Common myeloid progenitor, CD34-positive (primary cell): ENCODE measurements around the gene ODC1.

ENCODE experiments used
- CTCF ChIA-PET: fragments of 350-600 bp; sonication (Branson Sonifier 250); formaldehyde crosslinking; loops from one replicate; lab custom pipeline; 2021; ENCODE audit warnings: antibody characterized with exemption; lab: Charles Lee
- POLR2A ChIA-PET: fragments of 350-600 bp; sonication (Branson Sonifier 250); formaldehyde crosslinking; loops from one replicate; lab custom pipeline; 2021; ENCODE audit warnings: antibody characterized with exemption; lab: Charles Lee
- DNase-seq, 3 donors: peaks; one replicate each; pipeline versions ENCODE4 v3.0.0 to v3.0.0-alpha.2; 2013
- H3K27ac ChIP-seq, 2 experiments: 1 replicate in 1 of 2; 2 replicates in 1 of 2; pipeline ENCODE4 v1.7.0; 2013; ENCODE audit warnings: inconsistent platforms in 2 of 2, low read length in 2 of 2, mild to moderate bottlenecking in 2 of 2, low read depth in 1 of 2, moderate library complexity in 1 of 2; ENCODE audit not compliant: severe bottlenecking in 2 of 2, insufficient read depth in 1 of 2, poor library complexity in 1 of 2
- H3K27me3 ChIP-seq, 5 experiments: replicated peaks in 2 of 5; 1 replicate in 3 of 5; 2 replicates in 2 of 5; pipeline versions ENCODE4 v1.6.1 to v1.7.0; 2013; ENCODE audit warnings: low read length in 4 of 5, mild to moderate bottlenecking in 2 of 5, moderate library complexity in 2 of 5, inconsistent platforms in 1 of 5; ENCODE audit not compliant: insufficient read depth in 5 of 5, control insufficient read depth in 4 of 5
- H3K36me3 ChIP-seq, 4 experiments: 1 replicate in 2 of 4; 2 replicates in 2 of 4; pipeline versions ENCODE4 v1.6.1 to v1.7.0; 2013; ENCODE audit warnings: low read length in 3 of 4, control low read depth in 1 of 4, mild to moderate bottlenecking in 1 of 4; ENCODE audit not compliant: control insufficient read depth in 4 of 4, insufficient read depth in 4 of 4
- H3K4me1 ChIP-seq, 4 experiments: 1 replicate in 3 of 4; 2 replicates in 1 of 4; pipeline versions ENCODE4 v1.6.1 to v1.7.1; 2013; ENCODE audit warnings: low read length in 3 of 4, mild to moderate bottlenecking in 3 of 4, control low read depth in 1 of 4, inconsistent platforms in 1 of 4, moderate library complexity in 1 of 4; ENCODE audit not compliant: control insufficient read depth in 4 of 4, insufficient read depth in 4 of 4; ENCODE audit errors: control extremely low read depth in 1 of 4
- H3K4me3 ChIP-seq, 7 experiments: 1 replicate in 4 of 7; 2 replicates in 3 of 7; pipeline versions ENCODE4 v1.5.1 to v1.7.0; 2013; ENCODE audit warnings: mild to moderate bottlenecking in 7 of 7, low read length in 6 of 7, moderate library complexity in 6 of 7, inconsistent platforms in 2 of 7, low read depth in 2 of 7, control low read depth in 1 of 7; ENCODE audit not compliant: insufficient read depth in 4 of 7, control insufficient read depth in 1 of 7; ENCODE audit errors: extremely low read depth in 1 of 7
- H3K9me3 ChIP-seq, 5 experiments: 1 replicate in 4 of 5; 2 replicates in 1 of 5; pipeline versions ENCODE4 v1.6.1 to v1.7.1; 2013; ENCODE audit warnings: low read length in 4 of 5, mild to moderate bottlenecking in 2 of 5, inconsistent platforms in 1 of 5, low read depth in 1 of 5, moderate library complexity in 1 of 5; ENCODE audit not compliant: control insufficient read depth in 4 of 5, insufficient read depth in 2 of 5; ENCODE audit errors: control extremely low read depth in 1 of 5
- WGBS: methylation state at CpG from one replicate; pipeline ENCODE4 v1.1.5; 2013; ENCODE audit not compliant: insufficient coverage; 5-methylcytosine and 5-hydroxymethylcytosine counted together

Gene ODC1

DNA sequence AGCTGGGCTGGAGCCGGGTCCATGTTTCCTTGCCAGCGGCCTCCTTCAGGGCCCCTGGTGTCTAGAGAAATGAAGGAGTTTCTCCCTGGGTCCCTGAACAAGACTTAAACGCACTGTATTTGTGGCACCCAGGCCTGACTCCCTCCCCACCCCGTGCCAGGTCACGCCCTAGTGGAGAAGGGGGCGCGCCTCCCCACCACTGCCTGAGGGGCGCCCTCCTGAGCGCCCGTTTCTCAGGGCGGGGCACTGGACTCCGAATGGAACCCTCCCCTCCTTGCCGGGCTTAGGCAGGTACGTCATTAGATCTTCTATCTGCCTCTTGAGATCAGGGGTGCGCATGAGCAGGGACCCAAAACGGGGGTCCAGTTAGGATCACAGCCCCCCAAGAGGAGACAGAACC lies 16.3 kb downstream of the ODC1 start:
- 69% methylated on average over 15 of the region's 16 CpGs for WGBS
- no peaks in the 10 kb centered on the region for H3K9me3 ChIP-seq
- peak in 2 of 3 donors; percentile 43 for DNase-seq
- peaks cover 0 to 13% (median 0%) of the 10 kb centered on the region in 5 experiments for H3K27me3 ChIP-seq
- peak overlapping the region in 5 of 7 experiments; percentile 2 to 73 (median 63) for H3K4me3 ChIP-seq
- CTCF ChIA-PET, result interaction anchor here (0.8 to 4.4 kb wide), 9 partner anchors 7 to 335 kb away, joined by 3 to 80 read pairs (median 4); partner anchors contain the start of gene RRM2
- POLR2A ChIA-PET, result interaction anchor here (0.9 kb wide), 1 partner anchor 128 kb away, joined by 5 read pairs; no protein-coding TSS in a partner anchor
- H3K36me3 ChIP-seq, result peaks cover 0 to 14% (median 3%) of the 10 kb centered on the region in 4 experiments
- no peak overlapping the region for H3K27ac ChIP-seq
- H3K4me1 ChIP-seq, result peaks cover 0 to 14% (median 11%) of the 10 kb centered on the region in 4 experiments

DNA sequence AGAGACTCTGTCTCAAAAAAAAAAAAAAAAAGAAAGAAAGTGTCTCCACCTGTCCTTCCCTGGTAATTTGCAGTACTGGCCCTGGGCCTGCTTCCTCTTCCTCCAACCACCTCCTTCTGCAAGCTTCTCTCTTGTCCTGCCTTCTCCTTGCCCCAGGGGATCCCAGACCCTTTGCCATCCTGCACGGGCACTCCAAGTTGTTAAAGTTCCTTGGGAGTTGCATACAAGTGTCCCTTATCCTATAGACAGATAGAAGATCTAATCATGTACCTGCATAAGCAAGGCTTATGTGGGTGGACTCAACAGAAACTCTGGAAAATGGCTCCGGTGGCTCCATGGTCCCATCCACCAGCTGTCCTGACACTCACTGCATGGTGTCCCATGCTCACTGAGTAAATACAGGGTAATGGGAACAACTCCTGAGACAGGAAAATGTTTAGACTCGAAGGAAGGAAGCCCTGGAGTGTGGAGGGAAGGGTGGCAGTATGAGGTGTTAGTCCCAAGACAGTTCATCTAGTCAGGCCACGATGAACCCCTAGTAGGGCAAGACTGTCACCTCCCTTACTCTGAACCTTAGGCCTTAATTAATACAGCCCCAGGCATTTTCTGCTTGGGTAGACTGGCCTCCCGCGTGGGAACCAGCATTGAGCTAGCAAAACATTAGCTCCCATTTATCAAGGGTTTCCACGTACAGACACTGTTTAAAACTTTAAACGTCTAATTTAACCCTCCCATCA lies 17.1 kb downstream of the ODC1 start:
- 93% methylated on average over 3 of the region's 8 CpGs for WGBS
- Histone ChIP-seq H3K9me3 (no peaks in the 10 kb centered on the region), H3K4me1 (peaks cover 0 to 14% (median 11%) of the 10 kb centered on the region in 4 experiments), H3K36me3 (peaks cover 0 to 21% (median 8%) of the 10 kb centered on the region in 4 experiments), H3K4me3 (no peak overlapping the region), H3K27ac (no peak overlapping the region), H3K27me3 (peaks cover 0 to 13% (median 0%) of the 10 kb centered on the region in 5 experiments)
- no peak for DNase-seq
- ChIA-PET POLR2A (no interaction called here), CTCF (interaction anchor here (0.7 to 2.8 kb wide), 9 partner anchors 8 to 334 kb away, joined by 3 to 16 read pairs (median 3); no protein-coding TSS in a partner anchor)

DNA sequence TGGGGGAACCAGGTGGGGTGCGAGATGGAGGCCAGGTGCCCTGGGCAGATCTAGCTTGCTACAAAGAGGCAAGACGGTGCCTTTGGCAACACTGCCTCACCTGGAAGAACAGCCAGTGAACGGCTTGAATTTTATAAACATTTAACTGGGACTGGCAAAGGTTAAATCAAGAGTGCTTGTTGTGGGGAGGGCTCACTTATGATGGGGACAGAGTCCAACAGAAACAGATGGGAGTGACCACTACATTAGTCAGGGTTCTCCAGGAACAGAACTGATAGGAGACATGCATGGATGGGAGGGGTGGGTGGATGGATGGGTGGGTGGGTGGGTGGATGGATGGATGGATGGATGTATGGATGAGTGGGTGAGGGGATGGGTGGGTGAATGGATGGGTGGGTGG lies 19.2 kb downstream of the ODC1 start:
- 96% methylated on average over 3 of the region's 3 CpGs for WGBS
- peaks cover 0 to 13% (median 0%) of the 10 kb centered on the region in 5 experiments for H3K27me3 ChIP-seq
- CTCF ChIA-PET, result no interaction called here
- H3K4me3 ChIP-seq, result no peak overlapping the region
- peaks cover 2 to 42% (median 22%) of the 10 kb centered on the region in 4 experiments for H3K36me3 ChIP-seq
- no peak overlapping the region for H3K27ac ChIP-seq
- POLR2A ChIA-PET, result no interaction called here
- no peaks in the 10 kb centered on the region for H3K9me3 ChIP-seq
- H3K4me1 ChIP-seq, result peaks cover 0 to 12% (median 8%) of the 10 kb centered on the region in 4 experiments
- DNase-seq, result no peak

DNA sequence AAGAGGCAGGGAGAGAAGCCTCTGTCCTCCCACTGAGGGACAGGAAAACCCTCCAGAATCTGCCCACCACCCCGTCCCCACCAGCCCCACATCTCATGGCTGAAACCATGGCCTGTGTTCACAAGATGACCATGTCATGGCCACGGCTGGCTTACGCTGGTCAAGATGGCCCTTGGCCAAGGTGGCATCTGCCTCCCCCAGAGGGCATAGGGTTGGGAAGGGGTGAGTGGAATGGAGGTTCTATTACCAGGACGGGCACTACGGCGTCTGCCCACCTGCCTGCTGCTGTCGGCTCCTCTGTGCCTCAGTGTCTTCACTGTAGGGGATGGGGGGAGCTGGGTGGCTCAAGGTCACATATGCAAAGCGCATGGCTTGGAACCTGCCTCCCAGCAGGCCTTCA lies 19.8 kb downstream of the ODC1 start:
- no peaks in the 10 kb centered on the region for H3K9me3 ChIP-seq
- H3K4me1 ChIP-seq, result peaks cover 0 to 12% (median 8%) of the 10 kb centered on the region in 4 experiments
- ChIA-PET CTCF (interaction anchor here (1.3 kb wide), 1 partner anchor 157 kb away, joined by 3 read pairs; no protein-coding TSS in a partner anchor), POLR2A (no interaction called here)
- peaks cover 2 to 45% (median 23%) of the 10 kb centered on the region in 4 experiments for H3K36me3 ChIP-seq
- H3K27ac ChIP-seq, result no peak overlapping the region
- no peak overlapping the region for H3K4me3 ChIP-seq
- 100% methylated on average over 2 of the region's 8 CpGs for WGBS
- peaks cover 0 to 13% (median 0%) of the 10 kb centered on the region in 5 experiments for H3K27me3 ChIP-seq
- no peak for DNase-seq

DNA sequence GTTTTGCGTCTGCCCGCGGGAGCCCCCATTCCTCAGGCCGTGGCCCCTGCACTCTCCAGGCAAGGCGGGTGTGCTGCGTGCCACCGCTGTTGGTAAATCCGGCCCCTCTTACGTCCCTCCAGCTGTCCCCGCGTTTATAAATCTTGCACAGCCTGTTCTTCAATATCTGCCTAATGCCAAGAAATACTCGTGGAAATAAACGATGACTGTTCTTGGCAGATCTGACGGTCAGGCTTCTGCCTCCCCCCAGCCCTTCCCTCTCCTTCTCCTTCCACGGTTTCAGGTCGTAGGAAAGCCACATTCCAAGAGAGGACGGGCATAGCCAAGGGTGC lies 20.5 kb downstream of the ODC1 start:
- peaks cover 0 to 13% (median 0%) of the 10 kb centered on the region in 5 experiments for H3K27me3 ChIP-seq
- H3K9me3 ChIP-seq, result no peaks in the 10 kb centered on the region
- no peak overlapping the region for H3K27ac ChIP-seq
- DNase-seq, result no peak
- H3K4me1 ChIP-seq, result peaks cover 0 to 10% (median 7%) of the 10 kb centered on the region in 4 experiments
- CTCF ChIA-PET, result interaction anchor here (1.3 kb wide), 1 partner anchor 157 kb away, joined by 3 read pairs; no protein-coding TSS in a partner anchor
- POLR2A ChIA-PET, result no interaction called here
- H3K4me3 ChIP-seq, result no peak overlapping the region
- 97% methylated on average over 15 of the region's 17 CpGs for WGBS
- H3K36me3 ChIP-seq, result peaks cover 2 to 53% (median 27%) of the 10 kb centered on the region in 4 experiments

DNA sequence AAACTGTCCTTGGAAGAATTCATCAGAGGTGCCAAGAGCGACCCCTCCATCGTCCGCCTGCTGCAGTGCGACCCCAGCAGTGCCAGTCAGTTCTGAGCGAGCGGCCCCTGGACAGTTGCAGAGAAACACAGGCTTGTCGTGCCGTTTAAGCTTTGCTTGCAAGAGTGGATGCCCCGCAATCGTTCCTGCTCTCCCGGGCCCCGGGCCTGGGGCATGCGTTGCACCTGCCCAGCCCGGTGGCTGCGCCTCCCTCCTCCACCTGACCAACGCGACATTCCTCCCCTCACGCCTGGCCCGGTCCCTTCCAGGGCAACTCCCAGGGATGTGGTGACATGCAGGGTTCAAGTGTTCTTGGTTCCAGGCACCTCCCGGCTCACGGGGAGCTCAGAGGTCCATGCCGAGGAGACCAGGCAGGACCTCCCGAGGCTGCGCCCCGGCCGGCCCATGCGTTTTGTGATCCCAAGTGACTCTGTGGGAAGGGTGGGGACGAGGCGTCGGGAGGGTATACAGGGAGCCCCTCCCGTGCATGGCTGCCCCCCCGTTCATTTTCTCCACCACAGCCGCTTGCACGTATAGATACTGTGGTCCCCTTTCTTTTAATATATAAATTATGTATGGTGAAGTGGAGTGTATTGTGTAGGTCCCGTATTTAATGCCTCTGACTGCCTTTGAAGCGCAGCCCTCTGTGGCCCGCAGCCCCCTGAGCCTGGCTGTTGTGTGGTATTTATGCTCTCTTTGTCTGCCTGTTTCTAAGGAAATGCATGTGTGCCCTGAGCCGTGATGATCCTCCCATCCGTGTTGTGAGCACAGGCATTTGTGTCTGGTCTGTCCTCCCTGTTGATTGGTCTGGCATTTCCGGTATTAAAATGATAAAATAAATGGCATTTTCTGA lies 21.2 kb downstream of the ODC1 start:
- Histone ChIP-seq H3K9me3 (no peaks in the 10 kb centered on the region), H3K4me1 (peaks cover 0 to 4% (median 1%) of the 10 kb centered on the region in 4 experiments), H3K27ac (no peak overlapping the region), H3K36me3 (peaks cover 2 to 59% (median 32%) of the 10 kb centered on the region in 4 experiments), H3K27me3 (peaks cover 0 to 8% (median 0%) of the 10 kb centered on the region in 5 experiments), H3K4me3 (no peak overlapping the region)
- DNase-seq, result no peak
- POLR2A ChIA-PET, result no interaction called here
- WGBS, result 97% methylated on average over 21 of the region's 40 CpGs
- CTCF ChIA-PET, result interaction anchor here (1.4 to 2.0 kb wide), 2 partner anchors 8 to 17 kb away, joined by 7 to 8 read pairs; no protein-coding TSS in a partner anchor
